Activated CD8-positive, alpha-beta memory T cell treated with anti-CD3 and anti-CD28 coated beads, Interleukin-2, amount 50 U/mL, for 4 hours (primary cell): Measurements from ENCODE around the gene CLDN25.
"Not testable (repeated sequence)": the region's sequence is repeated elsewhere in the genome, so short reads cannot be mapped to it uniquely, and the experiment has no call there.

Experiments
- DNase-seq: peaks from one replicate; pipeline ENCODE4 v3.0.0-alpha.2; 2020

The CLDN25 gene

GRCh38 chr11:113779496-113779895 lies at the start of gene CLDN25:
Gene CLDN25 (plus strand): TSS chr11:113779796. CDS start chr11:113779796, 0 bp downstream.
- no peak for DNase-seq

GRCh38 chr11:113730887-113731726 lies 48.5 kb upstream of the CLDN25 start:
- no peak for DNase-seq

- no peak for DNase-seq
Measured at GRCh38 chr11:113732092-113732491, 47.5 kb upstream of the CLDN25 start.

GRCh38 chr11:113736323-113736722 lies 43.3 kb upstream of the CLDN25 start:
- no peak for DNase-seq

GRCh38 chr11:113752932-113753331 lies 26.7 kb upstream of the CLDN25 start:
- DNase-seq: no peak

GRCh38 chr11:113760241-113760640 lies 19.4 kb upstream of the CLDN25 start:
- no peak for DNase-seq

- DNase-seq: not testable (repeated sequence)
Measured at GRCh38 chr11:113763040-113763439, 16.6 kb upstream of the CLDN25 start.

GRCh38 chr11:113764527-113765219 lies 14.9 kb upstream of the CLDN25 start:
- no peak for DNase-seq

- DNase-seq: no peak
Measured at GRCh38 chr11:113771964-113772363, 7.6 kb upstream of the CLDN25 start.

GRCh38 chr11:113773092-113773415 lies 6.5 kb upstream of the CLDN25 start:
- DNase-seq: no peak

- peak; percentile 93 for DNase-seq
Measured at GRCh38 chr11:113773416-113774173, 6.0 kb upstream of the CLDN25 start, which contains the start of gene ZW10. Gene ZW10 (minus strand): TSS chr11:113773692. CDS start chr11:113773666, 26 bp downstream.

- DNase-seq: no peak
Measured at GRCh38 chr11:113774174-113774503, 5.5 kb upstream of the CLDN25 start.

- DNase-seq: no peak
Measured at GRCh38 chr11:113778111-113778910, 1.3 kb upstream of the CLDN25 start.

- DNase-seq: no peak
Measured at GRCh38 chr11:113781682-113782081, 2.1 kb downstream of the CLDN25 start.

GRCh38 chr11:113782134-113782533 lies 2.5 kb downstream of the CLDN25 start:
- no peak for DNase-seq

- not testable (repeated sequence) for DNase-seq
Measured at GRCh38 chr11:113789016-113789415, 9.4 kb downstream of the CLDN25 start.

- DNase-seq: no peak
Measured at GRCh38 chr11:113789675-113790320, 10.2 kb downstream of the CLDN25 start.

GRCh38 chr11:113796663-113797259 lies 17.2 kb downstream of the CLDN25 start:
- no peak for DNase-seq

- no peak for DNase-seq
Measured at GRCh38 chr11:113802621-113803020, 23.0 kb downstream of the CLDN25 start.

GRCh38 chr11:113805640-113806039 lies 26.0 kb downstream of the CLDN25 start:
- DNase-seq: no peak

- no peak for DNase-seq
Measured at GRCh38 chr11:113806406-113806805, 26.8 kb downstream of the CLDN25 start.

- DNase-seq: no peak
Measured at GRCh38 chr11:113808931-113809330, 29.3 kb downstream of the CLDN25 start.
